ENCODE results near the gene TRIM71.

DNA sequence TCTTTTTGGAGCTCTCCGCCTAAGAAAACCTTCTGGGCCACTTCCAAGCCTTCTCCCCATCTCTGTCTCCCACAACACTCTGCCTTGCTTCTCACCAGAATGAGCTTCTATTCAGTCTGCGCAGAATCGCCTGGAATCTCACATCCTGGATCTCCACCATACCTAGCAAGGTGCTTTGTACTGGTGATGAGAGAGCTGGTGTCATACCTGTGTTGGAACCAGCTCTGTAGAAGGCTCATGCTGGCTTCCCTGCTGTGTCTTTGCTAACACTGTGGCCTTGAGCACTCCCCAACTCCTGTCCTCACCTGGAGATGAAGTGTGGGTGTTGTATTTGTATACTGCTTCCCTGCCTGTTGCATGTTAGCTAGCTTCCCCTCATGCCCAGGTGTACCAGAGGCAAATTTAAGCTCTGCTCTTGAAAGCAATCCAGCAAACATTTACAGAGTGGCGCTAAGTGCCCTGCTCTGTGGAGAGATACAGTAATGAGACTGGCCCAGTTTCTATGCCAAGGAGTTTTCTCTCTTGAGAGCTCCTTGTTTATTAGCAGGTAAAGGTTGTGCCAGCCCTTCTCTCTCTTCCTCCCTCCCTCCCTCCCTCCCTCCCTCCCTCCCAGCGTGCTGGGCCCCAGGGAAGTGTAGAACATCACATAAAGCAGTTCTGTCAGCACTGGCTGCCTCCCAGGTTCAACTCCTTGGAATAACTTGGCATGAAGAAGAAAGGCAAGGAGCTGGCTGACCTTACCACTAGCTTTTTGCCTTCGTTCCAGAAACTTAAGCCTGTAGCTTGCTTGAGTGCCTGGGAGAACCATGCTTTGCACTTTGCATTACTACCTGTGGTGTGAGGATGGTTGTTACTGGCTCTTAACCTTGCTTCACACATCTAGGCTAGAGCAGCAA is 54.9 kb downstream of the TRIM71 start:
- TF ChIP-seq CTCF (IDR thresholded peaks at IDR 0.05; ENCODE audit: insufficient read depth, low read depth, low read length) (no peak), EZH2 (IDR thresholded peaks at IDR 0.05; ENCODE audit: insufficient read depth, low read length) (no peak)

All from astrocyte (in vitro differentiated cells and primary cell).